ENCODE measurements around the gene KPNA6. TPM values are rescaled to one million over a fixed set of nuclear protein-coding genes. Genes with fewer than 3 reads are reported as not detected.
"Not testable (repeated sequence)": the region's sequence is repeated elsewhere in the genome, so short reads cannot be mapped to it uniquely, and the experiment has no call there.

The KPNA6 gene
- total and polyA plus RNA-seq, 7 experiments from 2014 or later = 19.5 to 63.7 (median 48.4) TPM

DNA sequence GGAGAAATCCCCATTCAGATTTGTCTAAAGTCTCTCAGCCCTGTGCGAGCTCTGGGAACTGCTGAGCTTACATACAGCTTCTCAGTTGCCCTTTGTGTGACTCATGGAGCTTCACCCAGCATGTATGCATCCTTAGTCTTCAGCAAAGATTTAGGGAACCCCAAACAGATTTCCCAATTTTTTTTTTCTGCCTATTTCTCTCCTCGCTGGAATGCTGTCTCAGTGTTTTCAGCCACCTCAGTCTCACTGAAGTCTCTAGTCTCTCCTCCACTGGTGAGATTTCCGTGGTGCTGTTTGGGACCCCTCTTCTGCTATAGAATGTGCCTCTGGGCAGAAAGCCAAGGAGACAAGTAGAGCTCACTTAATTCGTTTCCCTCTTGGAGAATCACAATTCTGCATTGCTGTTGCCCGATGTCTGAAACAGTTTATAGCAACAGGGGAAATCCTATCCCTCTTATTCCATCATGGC lies 43.5 kb downstream of the KPNA6 start:
- CTCF ChIA-PET = no interaction called here
- Mint-ChIP-seq H3K9me3 (peaks cover 0 to 35% (median 8%) of the 10 kb centered on the region in 11 donors), H3K27ac (peak overlapping the region in 4 of 9 donors; percentile 1 to 60 (median 46)), H3K36me3 (peaks cover 4 to 39% (median 38%) of the 10 kb centered on the region in 5 donors), H3K4me1 (peaks cover 4 to 31% (median 23%) of the 10 kb centered on the region in 7 donors), H3K27me3 (no peaks in the 10 kb centered on the region), H3K4me3 (no peak overlapping the region)
- Histone ChIP-seq H3K27ac (ENCODE audit: low read depth, low read length) (no peak overlapping the region), H3K4me1 (ENCODE audit: control insufficient read depth in 2 of 2, insufficient read depth in 2 of 2, low read length in 2 of 2) (no peaks in the 10 kb centered on the region), H3K4me3 (ENCODE audit: low read length) (no peak overlapping the region), H3K36me3 (ENCODE audit: control insufficient read depth in 2 of 3, insufficient read depth in 3 of 3, low read length in 3 of 3) (peaks cover 0 to 22% (median 4%) of the 10 kb centered on the region in 3 experiments), H3K9me3 (ENCODE audit: control insufficient read depth in 2 of 3, low read length in 3 of 3) (peaks cover 0 to 18% (median 4%) of the 10 kb centered on the region in 3 experiments), H3K27me3 (ENCODE audit: control insufficient read depth in 2 of 2, insufficient read depth in 2 of 2, low read length in 2 of 2) (no peaks in the 10 kb centered on the region)
- intact Hi-C loops (cut with micrococcal nuclease) = no loop called here
- DNase-seq = no peak
- POLR2A ChIA-PET = no interaction called here
- no peak for ATAC-seq

DNA sequence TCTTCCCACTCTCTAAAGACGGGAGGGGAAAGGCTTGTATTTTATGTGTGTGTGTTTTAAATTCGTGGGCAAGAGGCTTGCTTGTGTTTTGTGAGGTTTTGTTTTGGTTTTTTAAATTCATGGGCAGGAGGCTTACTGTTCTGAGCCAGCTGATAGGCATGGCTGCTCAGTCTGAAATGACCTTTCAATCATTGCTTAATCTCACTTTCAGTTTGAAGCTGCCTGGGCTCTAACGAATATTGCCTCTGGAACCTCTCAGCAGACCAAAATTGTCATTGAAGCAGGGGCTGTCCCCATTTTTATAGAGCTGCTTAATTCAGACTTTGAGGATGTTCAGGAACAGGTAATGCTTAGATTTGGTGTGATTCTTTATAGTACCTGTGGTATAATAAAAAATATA lies 51.3 kb downstream of the KPNA6 start:
- H3K4me1 ChIP-seq (ENCODE audit: control insufficient read depth in 2 of 2, insufficient read depth in 2 of 2, low read length in 2 of 2) = no peaks in the 10 kb centered on the region
- Mint-ChIP-seq H3K4me1 (peaks cover 0 to 14% (median 2%) of the 10 kb centered on the region in 7 donors), H3K9me3 (no peaks in the 10 kb centered on the region), H3K36me3 (peaks cover 22 to 63% (median 39%) of the 10 kb centered on the region in 5 donors), H3K27me3 (no peaks in the 10 kb centered on the region), H3K4me3 (no peak overlapping the region), H3K27ac (no peak overlapping the region)
- no peaks in the 10 kb centered on the region for H3K9me3 ChIP-seq (ENCODE audit: control insufficient read depth in 2 of 3, low read length in 3 of 3)
- POLR2A ChIA-PET = no interaction called here
- DNase-seq (no peak), ATAC-seq (no peak)
- no peak overlapping the region for H3K4me3 ChIP-seq (ENCODE audit: low read length)
- H3K27ac ChIP-seq (ENCODE audit: low read depth, low read length) = no peak overlapping the region
- intact Hi-C loops (cut with micrococcal nuclease) = no loop called here
- no peaks in the 10 kb centered on the region for H3K27me3 ChIP-seq (ENCODE audit: control insufficient read depth in 2 of 2, insufficient read depth in 2 of 2, low read length in 2 of 2)
- H3K36me3 ChIP-seq (ENCODE audit: control insufficient read depth in 2 of 3, insufficient read depth in 3 of 3, low read length in 3 of 3) = peaks cover 40 to 88% (median 59%) of the 10 kb centered on the region in 3 experiments
- CTCF ChIA-PET = no interaction called here

DNA sequence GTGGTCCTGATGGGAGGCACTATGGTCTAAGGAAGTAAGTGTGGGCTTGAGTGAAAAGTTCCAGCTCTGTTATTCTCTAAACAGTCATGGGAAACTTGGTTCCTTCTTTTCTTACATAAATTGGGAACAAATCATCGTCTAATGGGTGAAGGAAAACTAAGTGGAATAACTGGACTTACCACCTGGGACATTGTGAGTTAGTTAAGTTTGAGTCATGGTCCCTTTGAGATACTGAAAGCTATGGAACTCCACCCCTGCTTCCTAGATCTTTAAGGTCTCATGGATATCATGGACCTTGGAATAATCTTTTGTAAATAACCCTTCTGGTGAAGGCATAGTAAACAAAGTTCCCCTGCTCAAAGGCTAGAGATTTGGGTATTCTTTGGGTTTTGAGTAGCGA lies 55.5 kb downstream of the KPNA6 start:
- POLR2A ChIA-PET = interaction anchor here (0.8 kb wide), 1 partner anchor 9 kb away, joined by 3 read pairs; no protein-coding TSS in a partner anchor
- intact Hi-C loops (cut with micrococcal nuclease) = no loop called here
- ATAC-seq = no peak
- no peak overlapping the region for H3K4me3 ChIP-seq (ENCODE audit: low read length)
- CTCF ChIA-PET = no interaction called here
- peaks cover 34 to 89% (median 49%) of the 10 kb centered on the region in 3 experiments for H3K36me3 ChIP-seq (ENCODE audit: control insufficient read depth in 2 of 3, insufficient read depth in 3 of 3, low read length in 3 of 3)
- peaks cover 10 to 49% (median 27%) of the 10 kb centered on the region in 5 donors for H3K36me3 Mint-ChIP-seq
- no peaks in the 10 kb centered on the region for H3K9me3 ChIP-seq (ENCODE audit: control insufficient read depth in 2 of 3, low read length in 3 of 3)
- H3K27ac ChIP-seq (ENCODE audit: low read depth, low read length) = no peak overlapping the region
- H3K4me1 Mint-ChIP-seq = peaks cover 0 to 4% (median under 1%) of the 10 kb centered on the region in 7 donors
- no peaks in the 10 kb centered on the region for H3K9me3 Mint-ChIP-seq
- no peaks in the 10 kb centered on the region for H3K27me3 ChIP-seq (ENCODE audit: control insufficient read depth in 2 of 2, insufficient read depth in 2 of 2, low read length in 2 of 2)
- no peaks in the 10 kb centered on the region for H3K4me1 ChIP-seq (ENCODE audit: control insufficient read depth in 2 of 2, insufficient read depth in 2 of 2, low read length in 2 of 2)
- no peak overlapping the region for H3K27ac Mint-ChIP-seq
- DNase-seq = no peak
- H3K4me3 Mint-ChIP-seq = no peak overlapping the region
- H3K27me3 Mint-ChIP-seq = no peaks in the 10 kb centered on the region

DNA sequence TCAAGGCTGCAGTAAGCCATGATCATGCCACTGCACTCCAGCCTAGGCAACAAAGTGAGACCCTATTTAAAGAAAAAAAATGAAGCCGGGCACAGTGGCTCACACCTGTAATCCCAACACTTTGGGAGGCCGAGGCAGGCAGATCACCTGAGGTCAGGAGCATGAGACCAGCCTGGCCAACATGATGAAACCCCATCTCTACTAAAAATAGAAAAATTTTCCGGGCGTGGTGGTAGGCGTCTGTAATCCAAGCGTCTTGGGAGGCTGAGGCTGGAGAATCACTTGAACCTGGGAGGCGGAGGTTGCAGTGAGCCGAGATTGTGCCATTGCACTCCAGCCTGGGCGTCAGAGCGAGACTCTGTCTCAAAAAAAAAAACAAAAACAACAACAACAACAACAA lies 57.8 kb downstream of the KPNA6 start:
- H3K36me3 ChIP-seq (ENCODE audit: control insufficient read depth in 2 of 3, insufficient read depth in 3 of 3, low read length in 3 of 3) = peaks cover 38 to 86% (median 43%) of the 10 kb centered on the region in 3 experiments
- H3K4me1 ChIP-seq (ENCODE audit: control insufficient read depth in 2 of 2, insufficient read depth in 2 of 2, low read length in 2 of 2); intact Hi-C loops (cut with micrococcal nuclease); H3K27ac ChIP-seq (ENCODE audit: low read depth, low read length); H3K4me3 Mint-ChIP-seq; H3K27me3 Mint-ChIP-seq; ATAC-seq; H3K27ac Mint-ChIP-seq; H3K27me3 ChIP-seq (ENCODE audit: control insufficient read depth in 2 of 2, insufficient read depth in 2 of 2, low read length in 2 of 2); H3K4me3 ChIP-seq (ENCODE audit: low read length); H3K9me3 Mint-ChIP-seq; DNase-seq; H3K9me3 ChIP-seq (ENCODE audit: control insufficient read depth in 2 of 3, low read length in 3 of 3): not testable (repeated sequence)
- ChIA-PET CTCF (interaction anchor here (0.6 kb wide), 1 partner anchor 16 kb away, joined by 3 read pairs; no protein-coding TSS in a partner anchor), POLR2A (interaction anchor here (0.6 to 1.0 kb wide), 2 partner anchors 12 to 228 kb away, joined by 3 read pairs; no protein-coding TSS in a partner anchor)
- Mint-ChIP-seq H3K4me1 (peaks cover 0 to 11% (median 4%) of the 10 kb centered on the region in 7 donors), H3K36me3 (peaks cover 15 to 45% (median 35%) of the 10 kb centered on the region in 5 donors)

DNA sequence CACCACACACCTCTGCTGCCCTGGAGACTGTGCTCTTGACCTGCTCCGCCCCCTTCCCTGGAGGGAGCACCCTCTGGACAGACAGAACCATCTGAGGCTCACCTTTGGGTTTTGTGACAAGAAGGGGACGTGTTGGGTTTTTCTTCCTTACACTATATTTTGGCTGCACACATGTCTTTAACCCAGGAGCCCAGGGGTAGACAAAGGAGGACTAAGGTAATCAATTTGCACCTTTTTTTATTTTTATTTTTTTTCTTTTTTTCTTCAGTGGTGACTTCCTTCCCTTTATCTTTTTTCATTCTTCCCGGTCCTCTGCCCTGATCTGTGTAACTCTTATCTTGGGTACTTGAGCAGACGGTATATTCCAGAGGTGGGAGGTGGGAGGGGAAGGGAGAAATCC lies 63.1 kb downstream of the KPNA6 start:
- ChIA-PET CTCF (no interaction called here), POLR2A (no interaction called here)
- intact Hi-C loops (cut with micrococcal nuclease) = no loop called here
- Histone ChIP-seq H3K27ac (ENCODE audit: low read depth, low read length) (no peak overlapping the region), H3K36me3 (ENCODE audit: control insufficient read depth in 2 of 3, insufficient read depth in 3 of 3, low read length in 3 of 3) (peaks cover 29 to 70% (median 31%) of the 10 kb centered on the region in 3 experiments), H3K4me1 (ENCODE audit: control insufficient read depth in 2 of 2, insufficient read depth in 2 of 2, low read length in 2 of 2) (peaks cover 0 to 8% of the 10 kb centered on the region in 2 donors), H3K9me3 (ENCODE audit: control insufficient read depth in 2 of 3, low read length in 3 of 3) (no peaks in the 10 kb centered on the region), H3K4me3 (ENCODE audit: low read length) (no peak overlapping the region), H3K27me3 (ENCODE audit: control insufficient read depth in 2 of 2, insufficient read depth in 2 of 2, low read length in 2 of 2) (no peaks in the 10 kb centered on the region)
- Mint-ChIP-seq H3K4me3 (no peak overlapping the region), H3K27ac (no peak overlapping the region), H3K4me1 (peaks cover 10 to 32% (median 18%) of the 10 kb centered on the region in 7 donors), H3K27me3 (no peaks in the 10 kb centered on the region), H3K9me3 (no peaks in the 10 kb centered on the region), H3K36me3 (peaks cover 6 to 41% (median 24%) of the 10 kb centered on the region in 5 donors)
- DNase-seq = no peak
- ATAC-seq = no peak

DNA sequence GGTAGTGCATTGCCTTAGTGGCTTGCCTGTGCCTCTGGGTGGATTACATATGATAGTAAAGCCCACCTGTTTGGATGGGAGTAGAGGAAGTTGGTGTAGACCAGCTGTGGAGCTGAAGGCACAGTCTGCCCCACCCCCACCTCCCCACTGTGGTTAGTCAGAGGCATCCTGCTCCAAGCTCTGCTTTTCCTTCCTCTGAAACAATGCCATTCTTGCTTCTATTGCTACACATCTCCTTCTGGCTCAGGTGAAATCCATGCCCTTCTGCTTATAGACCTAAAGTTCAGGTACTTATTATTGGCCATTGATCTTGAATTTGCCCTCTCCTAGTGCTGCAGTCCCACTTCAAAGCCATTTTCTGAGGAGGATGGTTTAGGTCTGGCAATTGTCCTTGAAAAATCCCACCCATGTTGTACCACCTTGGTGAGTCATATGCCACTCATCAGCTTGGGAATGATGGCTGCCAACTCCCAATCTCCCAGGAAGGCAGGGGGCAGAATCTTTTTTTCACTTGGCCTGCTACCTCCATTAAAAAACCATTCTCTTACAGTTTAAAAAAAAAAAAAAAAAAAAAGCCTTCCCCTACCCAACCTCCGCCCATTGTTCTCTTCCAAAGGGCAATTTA lies 64.9 kb downstream of the KPNA6 start:
- Histone ChIP-seq H3K27ac (ENCODE audit: low read depth, low read length) (no peak overlapping the region), H3K9me3 (ENCODE audit: control insufficient read depth in 2 of 3, low read length in 3 of 3) (no peaks in the 10 kb centered on the region), H3K27me3 (ENCODE audit: control insufficient read depth in 2 of 2, insufficient read depth in 2 of 2, low read length in 2 of 2) (no peaks in the 10 kb centered on the region), H3K36me3 (ENCODE audit: control insufficient read depth in 2 of 3, insufficient read depth in 3 of 3, low read length in 3 of 3) (peaks cover 22 to 56% (median 28%) of the 10 kb centered on the region in 3 experiments), H3K4me1 (ENCODE audit: control insufficient read depth in 2 of 2, insufficient read depth in 2 of 2, low read length in 2 of 2) (peaks cover 0 to 8% of the 10 kb centered on the region in 2 donors), H3K4me3 (ENCODE audit: low read length) (no peak overlapping the region)
- H3K27me3 Mint-ChIP-seq = no peaks in the 10 kb centered on the region
- CTCF ChIA-PET = no interaction called here
- no peaks in the 10 kb centered on the region for H3K9me3 Mint-ChIP-seq
- peak overlapping the region in 4 of 10 donors; percentile 11 to 56 (median 26) for H3K4me3 Mint-ChIP-seq
- POLR2A ChIA-PET = interaction anchor here (0.6 to 1.4 kb wide), 3 partner anchors 9 to 403 kb away, joined by 3 read pairs; no protein-coding TSS in a partner anchor
- ATAC-seq (no peak), DNase-seq (no peak)
- intact Hi-C loops (cut with micrococcal nuclease) = no loop called here
- H3K36me3 Mint-ChIP-seq = peaks cover 6 to 36% (median 21%) of the 10 kb centered on the region in 5 donors
- H3K27ac Mint-ChIP-seq = peak overlapping the region in 6 of 9 donors; percentile 9 to 59 (median 48)
- peaks cover 8 to 32% (median 18%) of the 10 kb centered on the region in 7 donors for H3K4me1 Mint-ChIP-seq
